ENCODE data around the gene ABLIM2. TPM values are rescaled to one million over a fixed set of nuclear protein-coding genes. Genes with fewer than 3 reads are reported as not detected.

Gene ABLIM2
- total RNA-seq, 1 donor from 2014 or later: 3.5 TPM

DNA sequence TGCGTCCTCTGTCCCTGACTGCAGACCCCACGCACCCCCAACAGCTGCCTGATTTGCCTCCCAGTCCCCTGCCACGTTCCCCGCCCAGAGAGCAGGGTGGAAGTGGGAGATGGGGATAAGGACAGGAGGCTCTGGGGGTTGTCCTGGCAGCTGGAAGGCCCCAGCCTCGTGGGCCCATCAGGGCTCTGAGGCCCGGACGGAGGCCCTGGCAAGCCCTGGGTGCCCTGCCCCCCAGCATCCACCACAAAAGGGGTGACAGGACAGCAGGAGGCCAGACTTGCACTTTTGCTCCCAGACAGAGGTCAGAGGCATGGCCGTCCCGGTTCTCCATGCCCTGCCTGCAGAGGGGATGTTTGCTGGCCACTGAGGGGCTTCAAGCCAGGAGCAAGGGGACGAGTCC, 45.2 kb upstream of the ABLIM2 start:
- Mint-ChIP-seq H3K9me3 (no peaks in the 10 kb centered on the region), H3K27ac (no peak overlapping the region), H3K36me3 (no peaks in the 10 kb centered on the region), H3K27me3 (ENCODE audit: low read depth) (no peaks in the 10 kb centered on the region), H3K4me1 (peaks cover 75% of the 10 kb centered on the region), H3K4me3 (no peak overlapping the region)
- DNase-seq (ENCODE audit: low spot score in 2 of 2, unreplicated experiment in 2 of 2): no peak
- TF ChIP-seq, protein P1, sequence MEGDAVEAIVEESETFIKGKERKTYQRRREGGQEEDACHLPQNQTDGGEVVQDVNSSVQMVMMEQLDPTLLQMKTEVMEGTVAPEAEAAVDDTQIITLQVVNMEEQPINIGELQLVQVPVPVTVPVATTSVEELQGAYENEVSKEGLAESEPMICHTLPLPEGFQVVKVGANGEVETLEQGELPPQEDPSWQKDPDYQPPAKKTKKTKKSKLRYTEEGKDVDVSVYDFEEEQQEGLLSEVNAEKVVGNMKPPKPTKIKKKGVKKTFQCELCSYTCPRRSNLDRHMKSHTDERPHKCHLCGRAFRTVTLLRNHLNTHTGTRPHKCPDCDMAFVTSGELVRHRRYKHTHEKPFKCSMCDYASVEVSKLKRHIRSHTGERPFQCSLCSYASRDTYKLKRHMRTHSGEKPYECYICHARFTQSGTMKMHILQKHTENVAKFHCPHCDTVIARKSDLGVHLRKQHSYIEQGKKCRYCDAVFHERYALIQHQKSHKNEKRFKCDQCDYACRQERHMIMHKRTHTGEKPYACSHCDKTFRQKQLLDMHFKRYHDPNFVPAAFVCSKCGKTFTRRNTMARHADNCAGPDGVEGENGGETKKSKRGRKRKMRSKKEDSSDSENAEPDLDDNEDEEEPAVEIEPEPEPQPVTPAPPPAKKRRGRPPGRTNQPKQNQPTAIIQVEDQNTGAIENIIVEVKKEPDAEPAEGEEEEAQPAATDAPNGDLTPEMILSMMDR (IDR thresholded peaks at IDR 0.05; ENCODE audit: unreplicated experiment): no peak

DNA sequence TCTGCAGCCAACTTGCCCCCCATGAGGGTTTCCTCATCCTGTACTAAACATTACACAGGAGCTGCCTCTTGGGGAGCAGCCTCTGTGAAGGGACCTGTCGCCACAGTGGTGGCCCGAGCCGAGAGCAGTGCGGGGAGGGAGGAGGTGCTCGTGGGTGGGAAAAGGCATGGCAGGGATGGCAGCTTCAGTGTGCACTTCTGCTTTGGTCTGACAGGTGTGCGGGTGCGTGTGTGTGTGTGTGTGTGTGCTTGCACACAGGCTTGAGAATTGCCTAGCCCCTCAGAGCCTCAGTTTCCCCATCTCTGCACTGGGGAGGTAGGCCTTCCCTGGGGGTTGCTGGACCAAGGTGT, 44.4 kb upstream of the ABLIM2 start:
- Mint-ChIP-seq H3K4me1 (peaks cover 83% of the 10 kb centered on the region), H3K4me3 (no peak overlapping the region), H3K36me3 (no peaks in the 10 kb centered on the region), H3K9me3 (no peaks in the 10 kb centered on the region), H3K27me3 (ENCODE audit: low read depth) (no peaks in the 10 kb centered on the region), H3K27ac (no peak overlapping the region)
- no peak for DNase-seq (ENCODE audit: low spot score in 2 of 2, unreplicated experiment in 2 of 2)
- TF ChIP-seq, protein P1 (IDR thresholded peaks at IDR 0.05; ENCODE audit: unreplicated experiment): no peak

DNA sequence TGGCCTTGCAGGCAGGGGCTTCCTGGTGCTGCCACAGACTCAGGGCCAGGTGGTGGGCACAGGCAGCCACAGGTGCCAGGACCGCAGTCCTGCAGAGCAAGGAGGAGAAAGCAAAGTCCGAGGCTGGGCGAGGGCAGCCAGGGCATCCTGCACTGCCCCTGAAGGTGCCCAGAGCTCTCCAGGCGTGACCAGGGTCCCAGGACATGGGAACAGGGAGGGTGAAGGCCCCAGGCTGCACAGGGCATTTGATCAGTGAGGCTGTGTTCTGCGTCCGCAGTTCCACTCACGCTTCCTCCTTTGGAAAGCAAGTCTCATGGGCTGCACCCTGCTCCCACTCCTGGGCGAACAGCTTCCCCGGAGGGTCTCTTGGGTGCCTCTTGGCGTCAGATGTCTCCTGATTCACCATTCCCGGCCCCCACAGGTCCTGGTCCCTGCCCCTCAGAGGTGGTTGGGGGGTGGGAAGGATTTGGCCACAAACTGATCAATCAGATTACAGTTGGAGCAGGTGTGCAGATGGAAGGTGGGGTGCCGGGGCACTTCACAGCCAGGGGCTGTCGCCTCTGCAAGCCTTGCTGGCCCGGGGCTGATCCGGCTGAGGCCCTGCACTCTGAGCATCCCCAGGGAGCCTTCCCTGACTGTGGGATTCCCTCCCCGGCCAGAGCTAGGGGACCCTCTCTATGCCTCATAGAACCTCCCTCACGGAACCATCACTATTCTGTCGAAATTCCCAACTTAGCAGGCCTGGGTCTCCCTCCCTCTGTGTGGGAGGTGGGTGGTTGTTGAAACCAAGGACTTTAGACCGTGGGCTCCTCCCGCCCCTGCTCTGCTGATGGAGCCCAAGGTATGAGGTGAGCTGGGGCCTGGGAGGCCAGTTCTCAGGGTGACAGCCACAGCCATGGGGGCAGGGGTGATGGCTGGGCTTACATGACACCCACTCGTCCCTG, 43.8 kb upstream of the ABLIM2 start:
- H3K9me3 Mint-ChIP-seq: no peaks in the 10 kb centered on the region
- no peaks in the 10 kb centered on the region for H3K27me3 Mint-ChIP-seq (ENCODE audit: low read depth)
- TF ChIP-seq, protein P1 (IDR thresholded peaks at IDR 0.05; ENCODE audit: unreplicated experiment): no peak
- no peak overlapping the region for H3K27ac Mint-ChIP-seq
- peaks cover 79% of the 10 kb centered on the region for H3K4me1 Mint-ChIP-seq
- H3K4me3 Mint-ChIP-seq: no peak overlapping the region
- no peak for DNase-seq (ENCODE audit: low spot score in 2 of 2, unreplicated experiment in 2 of 2)
- H3K36me3 Mint-ChIP-seq: no peaks in the 10 kb centered on the region

DNA sequence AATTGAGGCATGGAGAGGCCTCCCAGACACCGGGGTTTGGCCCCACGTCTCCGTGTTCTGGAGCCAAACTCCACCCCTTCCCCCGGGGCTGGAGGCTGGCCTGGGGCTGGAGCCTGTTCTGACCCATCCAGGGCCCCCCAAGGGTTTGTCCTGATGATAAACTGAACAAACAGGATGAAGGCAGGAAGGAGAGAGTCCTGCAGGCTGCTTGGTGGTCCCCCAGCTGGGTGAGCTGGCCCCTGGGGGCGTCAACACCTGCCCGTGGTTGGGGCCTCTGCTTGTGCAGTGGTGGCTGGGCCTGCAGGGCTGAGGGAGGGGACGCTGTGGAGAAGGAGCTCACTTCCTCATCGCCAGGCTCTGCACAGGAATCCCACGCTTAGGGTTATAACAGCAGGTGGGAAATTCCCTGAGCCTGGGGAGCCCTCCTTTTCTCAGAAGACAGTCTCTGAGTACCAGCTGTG, 42.7 kb upstream of the ABLIM2 start:
- no peak for DNase-seq (ENCODE audit: low spot score in 2 of 2, unreplicated experiment in 2 of 2)
- Mint-ChIP-seq H3K27me3 (ENCODE audit: low read depth) (no peaks in the 10 kb centered on the region), H3K36me3 (no peaks in the 10 kb centered on the region), H3K27ac (peak overlapping the region; percentile 77), H3K4me3 (peak overlapping the region; percentile 42), H3K9me3 (no peaks in the 10 kb centered on the region), H3K4me1 (peaks cover 70% of the 10 kb centered on the region)
- TF ChIP-seq, protein P1 (IDR thresholded peaks at IDR 0.05; ENCODE audit: unreplicated experiment): no peak

DNA sequence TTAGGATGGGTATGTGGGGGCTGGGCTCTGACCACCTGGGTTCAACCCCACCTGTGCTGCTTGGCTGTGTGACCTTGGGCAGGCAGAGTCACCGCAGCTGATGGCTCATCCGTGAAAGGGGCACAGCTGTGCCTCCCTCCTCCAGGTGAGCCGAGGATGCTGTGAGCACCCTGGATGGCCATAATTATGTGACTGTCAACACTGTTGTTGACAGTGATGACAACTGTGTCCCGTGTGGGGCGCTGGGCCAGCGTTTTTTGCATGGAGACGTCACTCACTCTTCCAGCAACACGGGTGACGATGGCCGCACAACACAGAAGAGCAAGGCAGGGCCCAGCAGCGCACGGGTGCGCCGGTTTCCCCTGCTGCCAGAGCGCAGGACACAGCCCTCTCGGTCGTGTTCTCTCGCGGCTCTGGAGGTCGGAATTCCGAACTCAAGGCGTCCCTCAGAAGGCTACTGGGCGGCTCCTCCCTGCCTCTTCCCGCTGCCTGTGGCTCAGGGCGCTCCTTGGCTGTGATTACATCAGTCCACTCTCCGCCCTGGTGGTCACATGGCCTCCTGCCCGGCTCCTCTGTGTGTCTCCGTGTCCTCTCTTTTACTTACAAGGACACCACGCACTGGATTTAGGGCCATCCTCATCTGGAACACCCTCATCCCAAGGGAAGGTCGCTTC, 41.8 kb upstream of the ABLIM2 start:
- no peak for DNase-seq (ENCODE audit: low spot score in 2 of 2, unreplicated experiment in 2 of 2)
- H3K27me3 Mint-ChIP-seq (ENCODE audit: low read depth): no peaks in the 10 kb centered on the region
- peak overlapping the region; percentile 79 for H3K27ac Mint-ChIP-seq
- H3K9me3 Mint-ChIP-seq: no peaks in the 10 kb centered on the region
- peaks cover 61% of the 10 kb centered on the region for H3K4me1 Mint-ChIP-seq
- no peaks in the 10 kb centered on the region for H3K36me3 Mint-ChIP-seq
- peak overlapping the region; percentile 26 for H3K4me3 Mint-ChIP-seq
- TF ChIP-seq, protein P1 (IDR thresholded peaks at IDR 0.05; ENCODE audit: unreplicated experiment): no peak

All from mesothelial cell of epicardium (in vitro differentiated cells).